NCI-H2029 (cell line): ENCODE measurements around the gene PDE8B.

Experiments
- DNase-seq: peaks from one replicate; lab custom pipeline; 2025; lab: John Stamatoyannopoulos, UW

The PDE8B gene

DNA sequence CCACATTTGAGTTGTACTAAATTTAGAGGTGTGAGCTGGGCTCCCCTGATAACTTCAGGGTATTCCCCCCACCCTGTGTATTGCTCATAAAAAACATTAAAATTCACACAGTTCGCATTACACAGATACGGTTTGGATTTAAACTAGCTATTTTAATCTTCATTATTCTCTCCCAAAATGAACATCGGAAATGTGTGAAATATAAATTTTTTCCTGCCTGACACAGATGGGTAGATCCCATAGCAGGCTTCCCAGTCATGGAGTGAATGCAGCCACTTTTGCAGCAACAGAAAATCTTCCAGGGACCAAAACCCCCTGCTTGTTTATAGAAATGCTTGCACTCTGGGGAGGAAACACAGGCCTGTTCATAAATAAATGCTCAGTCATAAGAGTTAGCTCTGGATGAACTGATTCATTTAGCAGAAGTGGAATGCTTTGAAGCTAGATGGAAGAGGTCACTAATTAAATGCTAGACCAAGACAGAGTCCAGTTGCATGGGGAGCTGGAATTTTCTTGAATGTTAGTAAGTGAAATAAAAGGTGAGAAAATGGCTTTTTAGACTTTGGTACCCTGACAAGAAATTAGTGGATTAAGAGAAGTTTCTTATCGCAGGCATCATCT, 115.6 kb downstream of the PDE8B start:
- no peak for DNase-seq

DNA sequence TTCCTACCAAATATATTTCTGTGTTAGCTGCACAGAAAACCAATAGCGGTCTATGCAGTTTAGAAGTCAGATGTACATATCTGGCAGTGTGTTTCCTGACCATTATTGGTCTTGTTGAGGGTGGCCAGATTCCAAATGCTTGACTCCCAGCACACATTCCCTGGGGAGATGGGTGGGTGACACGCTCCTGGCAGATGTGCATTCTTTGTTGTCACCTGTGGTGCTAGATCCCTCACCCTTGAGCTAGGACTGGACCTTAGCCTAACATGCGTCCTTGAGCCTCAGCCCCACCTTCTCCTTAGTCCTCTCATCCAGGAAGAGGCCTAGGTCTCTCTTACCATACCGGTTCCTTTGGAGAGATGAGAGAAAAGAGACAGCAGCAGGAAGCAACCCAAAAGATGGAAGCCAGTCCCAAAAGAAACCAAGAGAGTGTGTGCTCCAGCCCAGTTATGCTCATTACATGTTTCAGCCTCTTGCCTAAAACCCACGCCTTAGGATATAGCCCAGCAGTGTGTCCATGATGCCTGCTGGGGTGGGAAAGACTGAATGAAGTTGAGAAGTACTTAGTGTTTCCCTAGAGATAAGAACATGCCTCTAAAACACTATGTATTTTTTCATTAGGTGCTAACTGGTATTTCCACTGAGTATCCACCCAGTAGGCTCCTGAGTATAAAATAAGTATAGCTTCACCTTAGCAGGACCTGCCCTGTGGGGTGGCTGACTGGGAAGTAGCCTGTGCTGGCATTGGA, 116.7 kb downstream of the PDE8B start:
- DNase-seq: no peak

DNA sequence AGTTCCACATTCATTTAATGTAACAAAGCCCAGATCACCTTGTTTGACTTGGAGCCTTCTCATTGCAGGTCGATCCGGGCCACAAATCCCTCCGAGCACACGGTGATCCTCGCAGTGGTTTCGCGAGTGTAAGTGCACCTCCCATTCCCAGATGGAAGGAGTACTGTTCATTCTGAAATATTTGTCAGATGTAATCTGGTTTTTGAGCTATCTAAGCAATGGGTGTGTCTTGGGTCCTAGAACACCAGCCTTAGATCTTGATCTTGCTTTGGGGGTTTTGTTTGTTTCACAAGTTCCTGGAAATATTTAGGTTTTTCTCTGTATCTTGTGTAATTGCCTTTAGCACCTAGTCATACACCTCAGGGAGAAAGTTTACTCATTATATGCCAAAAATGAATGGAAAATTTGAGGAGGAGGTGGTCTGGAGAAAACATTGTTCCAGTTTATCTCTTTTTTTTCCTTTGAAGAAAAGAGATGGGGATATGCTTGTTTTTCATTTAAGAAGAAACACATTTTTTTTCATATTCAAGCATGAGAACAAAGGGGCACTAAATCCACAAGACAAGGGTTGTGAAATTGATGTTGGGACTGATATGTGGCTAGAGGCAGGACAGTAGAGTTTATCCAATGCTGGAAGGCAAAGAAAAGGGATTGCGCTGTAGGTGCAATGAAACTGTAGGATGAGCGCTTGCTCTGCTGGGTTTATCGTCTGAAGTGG, 118.6 kb downstream of the PDE8B start:
- DNase-seq: no peak

DNA sequence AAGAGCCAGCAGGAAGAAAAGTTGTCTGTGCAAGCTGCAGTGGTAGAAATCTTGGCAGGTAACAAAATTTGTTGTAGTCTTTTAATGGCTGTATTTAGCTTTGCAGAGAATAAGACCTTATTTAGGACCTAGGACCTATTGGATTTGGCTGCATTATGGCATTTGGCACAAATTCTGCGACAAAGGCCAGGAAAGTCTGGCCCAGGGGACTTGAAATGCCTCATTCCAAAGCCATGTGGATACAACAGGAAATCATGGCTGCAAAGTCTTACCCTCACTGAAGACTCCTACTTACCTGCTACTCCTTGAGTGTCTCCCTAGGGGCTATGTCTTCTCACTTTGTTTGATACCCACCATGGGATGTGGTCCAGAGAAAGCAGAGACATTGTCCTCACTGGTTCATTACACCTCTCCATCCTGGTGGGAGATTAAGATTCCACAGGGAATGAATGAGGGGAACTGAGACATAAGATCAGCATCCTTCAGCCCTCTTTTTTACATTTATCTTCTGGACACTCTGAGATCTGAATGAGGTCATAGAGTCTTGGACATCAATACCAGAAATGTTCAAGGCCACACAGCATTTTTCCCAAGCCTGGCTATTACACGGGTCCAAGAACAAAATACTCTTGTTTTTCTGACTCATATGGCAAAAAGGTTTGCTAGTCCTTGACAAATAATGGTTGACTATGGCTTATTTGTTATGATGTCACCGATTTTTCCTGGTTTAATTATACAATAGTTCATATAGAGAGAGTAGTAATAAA, 119.4 kb downstream of the PDE8B start:
- no peak for DNase-seq

DNA sequence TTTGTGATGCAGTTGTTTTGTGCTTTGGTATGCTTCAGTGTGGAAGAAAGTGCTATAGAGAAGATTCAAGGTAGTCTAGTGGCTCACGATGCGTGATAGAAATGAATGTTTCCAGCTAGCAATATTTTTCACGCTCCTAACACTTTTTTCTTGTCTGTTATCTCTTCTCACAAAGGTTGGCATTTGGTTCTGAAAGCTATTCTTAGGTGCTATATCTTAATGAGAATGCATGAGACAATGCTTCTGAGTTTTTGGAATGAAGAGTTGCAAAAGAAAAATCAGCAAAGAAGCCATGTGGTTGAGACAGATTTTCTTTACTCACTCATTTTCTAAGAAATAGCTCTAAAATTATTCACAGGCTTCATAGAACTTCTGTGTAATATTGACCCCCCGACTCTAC, 122.6 kb downstream of the PDE8B start:
- DNase-seq: no peak

DNA sequence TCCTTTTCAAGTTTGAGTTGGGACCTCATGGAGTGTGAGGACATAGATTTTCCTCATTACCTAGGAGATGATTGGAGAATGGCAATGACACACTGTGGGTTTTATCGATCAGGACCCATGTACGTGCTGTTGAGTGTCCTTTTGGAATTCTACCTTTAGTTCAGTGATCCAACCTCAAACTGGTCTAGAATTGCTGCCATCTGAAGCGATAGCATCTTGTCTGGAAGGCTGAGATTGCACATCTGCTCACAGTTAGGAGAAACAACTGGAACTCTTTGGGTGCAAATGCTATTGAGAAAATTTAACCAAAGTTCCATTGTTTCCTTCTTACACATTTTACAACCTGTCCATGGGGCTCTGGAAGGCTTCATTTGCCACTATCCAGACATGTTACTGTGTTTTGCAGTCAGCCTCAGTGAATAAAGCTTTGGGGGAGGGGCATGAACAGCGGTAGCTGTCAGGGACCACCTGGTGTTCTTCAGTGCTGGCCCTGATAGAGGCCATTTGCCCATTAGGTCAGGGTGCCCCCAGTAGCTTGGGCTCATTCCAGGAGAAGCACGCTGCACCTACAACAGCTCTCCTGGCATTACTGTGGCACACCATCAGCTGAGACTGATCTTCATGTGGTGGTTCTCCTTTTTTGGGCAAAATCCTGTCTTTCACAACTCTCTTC, 123.1 kb downstream of the PDE8B start:
- DNase-seq: no peak

DNA sequence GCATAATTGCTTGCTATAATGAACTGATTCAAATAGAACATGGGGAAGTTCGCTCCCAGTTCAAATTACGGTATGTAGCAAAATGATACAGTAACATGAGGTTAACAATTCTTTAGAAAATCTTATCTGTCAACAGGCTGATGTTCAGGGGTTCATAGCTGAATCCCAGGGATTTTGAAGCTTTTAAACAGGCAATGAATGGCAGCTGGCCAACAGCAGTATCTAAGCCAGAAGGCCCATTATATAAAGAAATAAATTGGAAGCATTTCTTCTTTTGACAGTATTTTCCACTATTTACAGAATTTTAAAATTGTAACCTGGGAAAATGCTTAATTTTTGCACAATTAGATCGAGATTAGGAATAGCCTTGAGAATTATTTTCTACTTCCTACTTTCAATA, 126.8 kb downstream of the PDE8B start:
- DNase-seq: no peak

DNA sequence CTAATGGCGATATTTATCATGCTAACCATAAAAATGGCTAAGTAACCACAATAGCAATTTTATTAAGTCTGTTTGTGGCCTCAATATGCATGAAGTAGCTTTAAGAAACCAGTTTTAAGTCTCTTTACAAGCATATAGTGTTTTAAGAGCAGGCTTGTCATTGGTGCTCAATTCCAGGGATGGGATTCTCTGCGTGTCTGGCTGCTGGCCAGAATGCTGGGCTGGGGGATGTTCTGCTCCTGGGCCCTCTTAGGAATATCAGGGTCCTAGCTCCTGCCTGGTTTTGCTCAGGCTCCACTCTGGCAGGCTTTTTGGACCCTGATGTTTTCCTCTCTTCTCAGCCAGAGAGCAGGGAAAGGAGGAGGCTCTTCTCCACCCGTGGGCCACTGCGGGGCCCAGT, 127.2 kb downstream of the PDE8B start:
- DNase-seq: no peak

DNA sequence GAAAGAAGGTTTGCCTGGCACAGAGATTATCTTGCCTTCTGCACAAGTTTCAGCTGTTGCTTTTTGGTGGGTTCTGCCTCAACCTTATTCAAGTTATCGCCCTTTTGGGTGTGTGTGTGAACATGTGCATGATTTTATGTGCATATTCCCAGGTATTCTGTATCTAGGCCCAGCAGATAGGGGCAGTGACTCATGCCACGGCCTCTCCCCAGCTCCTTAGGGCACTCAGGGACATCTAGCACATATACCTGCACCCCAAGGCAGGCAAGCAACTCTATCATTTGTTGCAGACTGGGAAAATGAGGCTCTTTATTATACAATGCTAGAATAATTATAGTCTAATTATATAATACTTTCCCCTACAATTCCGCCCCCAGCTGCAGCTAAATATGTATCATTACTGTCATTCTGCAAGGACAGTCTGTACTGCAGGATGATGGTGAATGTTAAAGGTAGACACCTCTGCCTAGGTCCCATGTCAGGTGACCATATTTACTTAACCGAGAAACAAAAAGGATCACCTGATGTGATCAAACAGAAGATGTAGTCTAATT, 128.9 kb downstream of the PDE8B start:
- no peak for DNase-seq

DNA sequence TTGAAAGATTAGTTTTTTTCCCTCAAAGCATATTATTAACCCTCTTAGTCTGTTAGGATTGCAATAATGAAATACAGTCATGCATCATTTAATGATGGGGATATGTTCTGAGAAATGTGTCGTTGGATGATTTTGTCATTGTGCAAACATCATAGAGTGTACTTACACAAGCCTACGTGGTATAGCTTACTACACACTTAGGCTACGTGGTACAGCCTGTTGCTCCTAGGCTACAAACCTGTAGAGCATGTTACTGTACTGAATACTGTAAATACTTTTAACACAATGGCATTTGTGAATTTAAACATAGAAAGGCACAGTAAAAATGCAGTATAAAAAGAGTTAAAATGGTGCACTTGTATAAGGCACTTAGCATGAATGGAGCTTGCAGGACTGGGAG, 132.7 kb downstream of the PDE8B start:
- peak; percentile 12 for DNase-seq

DNA sequence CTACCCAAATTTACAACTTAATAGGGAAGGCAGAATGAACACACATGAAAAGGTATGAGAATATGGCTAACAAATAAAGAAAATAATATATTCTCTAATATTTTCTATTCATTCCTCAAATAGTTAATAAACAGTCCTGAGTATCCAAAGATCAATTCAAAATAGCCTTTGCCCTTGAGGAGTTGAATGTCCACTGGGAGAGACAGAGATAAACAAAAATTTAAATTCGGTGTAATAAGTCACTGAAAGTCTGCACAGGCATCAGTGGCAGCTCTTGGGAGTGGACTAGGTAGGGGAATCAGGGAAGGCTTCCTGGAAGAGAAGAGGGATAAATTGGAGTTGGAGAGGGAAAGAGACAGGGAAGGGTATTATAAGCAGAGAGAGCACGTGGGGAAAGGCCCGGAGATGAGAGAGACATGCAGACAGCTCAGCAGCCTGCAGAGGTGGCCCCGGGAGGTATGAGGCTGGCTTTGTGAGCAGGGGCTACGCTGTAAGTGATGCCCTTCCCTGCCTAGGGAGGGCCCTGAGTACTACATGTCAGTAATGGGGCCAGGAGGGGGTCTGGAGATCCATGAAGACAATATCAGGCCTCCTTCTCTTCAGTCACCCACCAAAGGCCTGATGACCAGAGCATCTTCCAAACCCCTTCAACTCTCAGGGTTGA, 137.1 kb downstream of the PDE8B start:
- no peak for DNase-seq

DNA sequence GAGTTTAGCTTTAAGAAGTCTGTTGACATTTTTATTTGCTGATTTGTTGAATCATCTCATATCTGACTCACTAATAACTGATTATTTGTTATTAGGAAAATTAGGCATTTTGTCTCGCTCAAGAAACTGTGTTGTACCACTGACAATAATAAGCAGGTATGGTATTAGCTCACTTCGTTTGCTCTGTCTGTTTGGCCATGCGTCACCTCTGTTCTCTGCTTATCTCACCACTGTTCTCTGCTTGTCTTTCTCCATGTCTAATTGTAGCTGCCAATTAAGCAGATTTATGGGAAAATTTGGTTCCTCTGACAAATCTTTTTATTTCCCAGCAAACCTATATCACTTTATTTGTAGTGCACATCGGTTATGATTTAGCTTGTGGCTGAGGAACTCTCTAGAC, 142.8 kb downstream of the PDE8B start:
- no peak for DNase-seq

DNA sequence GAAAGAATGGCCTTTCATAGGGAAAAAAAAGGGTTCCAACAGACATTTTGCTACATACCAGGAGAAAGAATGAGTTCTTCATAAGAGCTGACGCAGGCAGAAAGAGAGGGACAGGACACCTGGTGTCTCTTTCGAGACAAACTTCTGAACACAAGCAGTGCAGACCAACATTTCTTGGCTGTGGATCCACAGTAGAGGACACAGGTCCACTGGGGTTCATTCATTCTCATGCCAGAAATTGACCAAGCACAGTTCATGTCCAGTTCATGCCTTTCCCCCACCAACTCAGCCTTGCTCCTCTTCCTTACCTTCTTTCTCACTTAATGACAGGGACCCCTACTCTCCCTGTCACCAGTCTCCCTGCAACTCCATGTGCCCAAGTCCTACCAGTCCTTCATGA, 144.0 kb downstream of the PDE8B start:
- no peak for DNase-seq

DNA sequence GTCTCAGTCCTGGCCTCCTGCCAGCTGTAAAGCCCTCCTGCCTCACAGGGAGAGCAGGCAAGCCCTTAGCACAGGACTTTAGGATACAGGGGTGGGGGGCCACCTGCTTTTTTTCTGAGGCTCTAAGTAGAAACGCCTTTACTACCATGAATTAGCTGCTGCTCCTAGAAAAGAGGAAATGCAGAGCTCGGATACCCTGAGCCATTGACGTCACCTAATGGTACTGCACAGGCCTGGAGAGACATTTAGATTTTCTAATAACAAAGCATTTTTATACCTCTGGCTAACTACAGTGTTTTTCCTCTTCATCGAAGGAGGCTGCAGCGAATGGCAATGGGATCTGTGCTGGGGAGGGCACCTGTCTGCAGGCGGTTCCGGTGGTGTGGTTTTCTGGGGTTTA, 144.6 kb downstream of the PDE8B start:
- peak; percentile 71 for DNase-seq

DNA sequence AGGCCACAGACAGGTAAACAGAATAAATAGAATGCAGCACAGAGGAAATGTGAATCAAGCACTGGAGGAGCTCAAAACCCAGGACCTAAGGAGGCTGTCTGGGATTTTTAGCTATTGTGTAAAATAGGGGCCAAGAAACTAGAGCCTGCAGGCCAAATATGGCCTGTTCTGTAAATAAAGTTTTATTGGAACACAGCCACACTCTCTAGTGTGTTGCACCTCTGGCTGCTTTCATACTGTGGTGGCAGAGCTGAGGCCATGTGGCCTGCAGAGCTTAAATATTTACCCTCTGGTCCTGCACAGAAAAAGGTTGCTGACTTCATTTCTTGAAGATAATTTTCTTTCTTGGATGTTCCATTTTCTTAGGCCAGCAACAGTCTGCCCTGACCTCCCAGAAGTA, 145.3 kb downstream of the PDE8B start:
- peak; percentile 79 for DNase-seq

DNA sequence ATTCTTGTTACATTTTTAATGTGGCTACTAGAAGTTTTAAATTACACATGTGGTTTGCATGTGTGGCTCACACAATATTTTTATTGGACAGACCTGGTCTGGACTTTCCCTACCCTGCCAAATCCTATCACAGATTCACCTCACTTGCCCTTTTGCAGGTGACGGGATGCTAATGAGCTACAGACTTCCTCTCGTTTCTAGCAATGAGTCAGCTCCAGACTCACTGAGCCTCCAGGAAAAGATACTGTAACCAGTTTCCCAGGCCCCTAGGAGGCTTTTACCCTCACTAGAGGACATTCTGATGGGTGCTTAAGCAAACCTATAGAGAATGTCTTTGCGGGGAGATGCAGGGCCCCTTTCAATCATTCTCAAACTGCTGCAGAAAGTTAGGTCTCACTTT, 146.3 kb downstream of the PDE8B start:
- peak; percentile 51 for DNase-seq

DNA sequence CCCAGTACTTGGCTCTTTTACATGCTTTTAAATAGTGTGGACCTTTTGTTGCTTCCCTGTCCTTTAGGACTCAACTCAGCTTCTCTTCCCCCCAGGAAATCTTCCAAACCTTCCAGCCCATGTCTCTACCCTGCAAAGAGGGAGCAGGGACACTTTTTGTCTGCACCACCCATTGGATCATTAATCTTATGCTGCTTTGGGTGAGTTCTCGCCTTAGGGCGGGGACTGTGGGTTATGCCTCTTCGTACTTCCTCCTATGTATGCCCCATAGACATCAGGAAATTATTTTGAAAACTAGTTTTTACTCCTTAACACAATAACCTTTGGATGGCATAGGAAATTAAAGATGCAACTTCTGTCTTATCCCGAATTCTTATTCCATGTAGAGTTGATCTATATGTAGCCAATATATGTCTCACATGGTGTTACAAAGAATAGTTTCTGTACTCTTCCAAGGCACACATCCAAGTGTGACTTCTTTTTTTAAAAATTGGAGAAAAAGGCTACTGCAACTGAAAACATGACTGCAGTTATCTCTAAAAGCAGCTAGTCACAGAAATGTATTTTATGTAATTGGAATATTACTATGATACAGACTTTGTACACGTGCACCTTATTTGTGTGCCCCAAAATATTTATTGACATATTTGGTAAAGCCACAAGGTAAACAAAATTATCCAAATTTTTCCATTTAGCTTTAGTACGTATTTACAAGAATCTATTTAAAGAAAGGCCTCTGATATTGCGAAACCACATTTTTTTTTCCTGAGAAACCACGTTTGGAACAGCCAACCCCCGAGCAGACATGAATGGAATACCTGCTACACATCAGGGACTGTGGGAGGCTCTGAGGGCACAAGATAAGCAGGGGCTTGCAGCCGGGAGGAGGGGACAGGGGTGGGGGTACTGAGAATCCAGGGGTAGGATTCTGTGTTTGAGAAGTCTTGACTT, 148.1 kb downstream of the PDE8B start:
- DNase-seq: no peak

DNA sequence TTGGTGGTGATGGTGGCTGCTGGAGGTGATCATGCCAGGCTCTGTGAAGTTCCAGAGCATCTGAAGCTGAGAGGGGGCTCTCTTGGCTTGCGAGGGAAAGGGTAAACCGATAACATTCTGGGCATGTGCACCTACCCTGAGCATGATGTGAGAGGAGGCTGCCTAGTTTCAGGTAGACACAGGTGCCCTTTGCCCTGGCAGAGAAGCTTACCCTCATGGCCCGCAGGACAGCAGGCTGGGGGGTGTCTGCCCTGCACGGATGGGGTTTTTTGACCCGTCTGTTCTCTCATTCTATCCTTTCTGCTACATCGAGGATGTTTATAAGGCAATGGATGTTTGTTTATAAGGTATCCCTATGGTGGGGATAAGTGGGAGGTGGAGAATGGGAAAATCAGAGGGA, 148.8 kb downstream of the PDE8B start:
- DNase-seq: no peak

DNA sequence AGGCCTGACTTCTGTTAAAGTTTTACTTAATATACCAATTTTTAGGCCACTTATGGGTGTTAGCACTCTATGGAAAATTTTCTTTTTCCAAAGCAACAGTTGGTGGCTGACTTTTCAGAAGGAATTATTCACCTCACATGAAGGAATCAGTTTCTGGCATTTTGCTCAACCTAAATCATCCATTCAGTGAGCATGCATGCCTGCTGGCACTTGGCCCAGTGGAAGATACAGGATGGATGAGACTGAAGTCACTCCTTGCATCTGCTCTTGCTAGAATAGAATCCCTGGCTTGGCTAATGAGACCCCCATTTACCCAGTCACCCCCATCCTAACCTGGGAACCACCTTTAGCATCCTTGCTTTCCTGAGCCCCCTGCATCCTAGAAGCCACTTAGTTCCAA, 149.9 kb downstream of the PDE8B start:
- no peak for DNase-seq

DNA sequence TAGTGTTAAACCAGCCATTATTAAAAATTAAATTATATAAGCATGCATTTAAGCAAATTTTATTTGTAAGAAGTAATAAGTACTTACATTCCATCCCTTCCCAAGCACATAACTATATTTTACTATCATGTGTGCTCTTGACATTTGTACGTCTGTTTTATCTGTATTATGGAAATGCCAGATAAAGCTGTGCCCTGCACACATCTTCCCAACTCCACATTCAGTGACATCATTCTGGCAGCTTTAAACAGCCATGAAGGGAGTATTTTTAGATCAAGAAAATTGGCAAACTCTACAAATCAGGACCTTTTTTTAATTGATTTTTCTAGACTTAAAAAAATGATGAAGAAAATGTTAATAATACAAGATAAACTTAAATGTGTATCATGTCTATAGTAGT, 150.5 kb downstream of the PDE8B start:
- no peak for DNase-seq
